B cell (primary cell): ENCODE measurements around the gene PCDHB16. TPM values are rescaled to one million over a fixed set of nuclear protein-coding genes. Genes with fewer than 3 reads are reported as not detected.
A peak's percentile ranks its signal among the peaks of the same experiment; 100 is the strongest.
"Not testable (repeated sequence)": the region's sequence is repeated elsewhere in the genome, so short reads cannot be mapped to it uniquely, and the experiment has no call there.

ENCODE experiments used
- ATAC-seq: fragments of 200-7000 bp; cut with Tn5 transposase; one replicate; pipeline ENCODE4 v1.10.0; 2021; ENCODE audit warnings: low read depth, mild to moderate bottlenecking, moderate number of reproducible peaks, moderate library complexity
- CTCF ChIA-PET: fragments of 350-600 bp; sonication (Branson Sonifier 250); formaldehyde crosslinking; loops from one replicate; lab custom pipeline; 2021; ENCODE audit warnings: antibody characterized with exemption, inconsistent platforms; lab: Charles Lee
- POLR2A ChIA-PET: fragments of 350-600 bp; sonication (Branson Sonifier 250); formaldehyde crosslinking; loops from one replicate; lab custom pipeline; 2021; ENCODE audit warnings: antibody characterized with exemption; lab: Charles Lee
- DNase-seq: peaks from one replicate; pipeline ENCODE4 v3.0.0; 2013
- H2AFZ ChIP-seq: 2 replicates; pipeline ENCODE4 v1.6.1; 2012; ENCODE audit warnings: mild to moderate bottlenecking, low read depth, low read length; ENCODE audit not compliant: insufficient read depth, poor library complexity, severe bottlenecking
- H3K27ac ChIP-seq, 2 donors: 1 replicate in 1 of 2; 2 replicates in 1 of 2; pipeline ENCODE4 v1.5.1; 2012 to 2013; ENCODE audit warnings: low read length in 2 of 2, mild to moderate bottlenecking in 2 of 2, moderate library complexity in 1 of 2
- H3K27me3 ChIP-seq, 4 experiments: fragments of 200-600 bp in 1 of 4; sonication (generic) in 1 of 4; replicated peaks in 1 of 4; 1 replicate in 2 of 4; 2 replicates in 2 of 4; pipeline versions ENCODE4 v1.6.1 to v1.7.0; 2013 to 2016; ENCODE audit warnings: low read length in 3 of 4, mild to moderate bottlenecking in 2 of 4, mixed read lengths in 1 of 4, moderate library complexity in 1 of 4; ENCODE audit not compliant: insufficient read depth in 4 of 4, control insufficient read depth in 3 of 4; ENCODE audit errors: control extremely low read depth in 1 of 4
- H3K36me3 ChIP-seq, 2 experiments: replicated peaks in 1 of 2; 1 replicate in 1 of 2; 2 replicates in 1 of 2; pipeline versions ENCODE4 v1.6.1 to v1.7.1; 2013; ENCODE audit warnings: low read length in 1 of 2; ENCODE audit not compliant: insufficient read depth in 2 of 2, control insufficient read depth in 1 of 2; ENCODE audit errors: control extremely low read depth in 1 of 2, extremely low read depth in 1 of 2
- H3K4me1 ChIP-seq, 2 donors: fragments of 200-600 bp in 1 of 2; sonication (generic) in 1 of 2; 1 replicate in 1 of 2; 2 replicates in 1 of 2; pipeline versions ENCODE4 v1.5.1 to v1.6.1; 2013 to 2017; ENCODE audit warnings: low read length in 2 of 2; ENCODE audit not compliant: control insufficient read depth in 2 of 2, insufficient read depth in 2 of 2
- H3K4me2 ChIP-seq: replicated peaks from 2 replicates; pipeline ENCODE3; 2012; ENCODE audit warnings: mild to moderate bottlenecking, low read depth, low read length; ENCODE audit not compliant: poor library complexity, severe bottlenecking
- H3K4me3 ChIP-seq, 5 experiments: fragments of 200-600 bp in 1 of 5; sonication (generic) in 1 of 5; 1 replicate in 3 of 5; 2 replicates in 2 of 5; pipeline versions ENCODE4 v1.5.1 to v1.7.0; 2011 to 2016; ENCODE audit warnings: low read length in 4 of 5, mild to moderate bottlenecking in 4 of 5, low read depth in 2 of 5, control low read depth in 1 of 5, moderate library complexity in 1 of 5; ENCODE audit not compliant: insufficient read depth in 1 of 5; ENCODE audit errors: control extremely low read depth in 1 of 5, extremely low read depth in 1 of 5
- H3K79me2 ChIP-seq: fragments of 200-600 bp; sonication (generic); one replicate; pipeline ENCODE4 v1.6.0; 2016; ENCODE audit warnings: low read length; ENCODE audit not compliant: control insufficient read depth, insufficient read depth
- H3K9ac ChIP-seq: fragments of 200-600 bp; sonication (generic); 2 replicates; pipeline ENCODE4 v1.6.1; 2017; ENCODE audit warnings: mild to moderate bottlenecking, low read length, moderate library complexity
- H3K9me3 ChIP-seq, 3 donors: one replicate each; pipeline versions ENCODE4 v1.6.1 to v1.7.1; 2013; ENCODE audit warnings: low read length in 2 of 3; ENCODE audit not compliant: control insufficient read depth in 2 of 3, insufficient read depth in 1 of 3; ENCODE audit errors: control extremely low read depth in 1 of 3
- H4K20me1 ChIP-seq: 2 replicates; pipeline ENCODE4 v1.6.0; 2012; ENCODE audit warnings: mild to moderate bottlenecking, low read length; ENCODE audit not compliant: insufficient read depth, control insufficient read depth, poor library complexity, severe bottlenecking
- H3K27ac Mint-ChIP-seq: one replicate; pipeline ENCODE4 v1.8.0; 2021; ENCODE audit warnings: mixed read lengths
- H3K27me3 Mint-ChIP-seq: one replicate; pipeline ENCODE4 v1.8.0; 2021; ENCODE audit warnings: mixed read lengths
- H3K4me1 Mint-ChIP-seq: one replicate; pipeline ENCODE4 v1.8.0; 2021; ENCODE audit warnings: mixed read lengths
- H3K4me3 Mint-ChIP-seq: one replicate; pipeline ENCODE4 v1.8.0; 2021; ENCODE audit warnings: mixed read lengths
- H3K9me3 Mint-ChIP-seq: one replicate; pipeline ENCODE4 v1.8.0; 2022; ENCODE audit warnings: mixed read lengths; ENCODE audit not compliant: insufficient read depth
- EZH2 ChIP-seq: IDR thresholded peaks from 2 replicates; pipeline ENCODE4 v1.6.1; 2012; ENCODE audit warnings: borderline replicate concordance, low read depth, mild to moderate bottlenecking, moderate library complexity, low read length; ENCODE audit not compliant: insufficient read depth, poor library complexity, severe bottlenecking
- WGBS: methylation state at CpG from one replicate; pipeline ENCODE4 v1.1.5; 2013; ENCODE audit warnings: missing lambda C conversion rate; ENCODE audit not compliant: insufficient coverage; 5-methylcytosine and 5-hydroxymethylcytosine counted together
- intact Hi-C: fragments of 100-400 bp; cut with micrococcal nuclease; formaldehyde crosslinking; loops from one replicate; pipeline ENCODE4 v1.10.0; 2022
- polyA plus RNA-seq: library from polyadenylated mRNA; depleted of rRNA; stranded (reverse); fragments of >200 nt; gene quantifications from 2 replicates; pipeline ENCODE4 v1.2.3, GENCODE V29; 2012
- total RNA-seq, 2 donors: library from RNA; stranded (reverse); fragments of 120-200 nt in 1 of 2; gene quantifications; 1 replicate in 1 of 2; 2 replicates in 1 of 2; pipeline versions ENCODE4 v1.2.3 to v1.2.4, GENCODE V29; 2013 to 2022
- TF ChIP-seq, protein P1 (sequence below): fragments of 200-600 bp; IDR thresholded peaks from one replicate; pipeline ENCODE4 v1.8.0; 2022; ENCODE audit warnings: antibody characterized with exemption, mild to moderate bottlenecking

PCDHB16 gene
- total and polyA plus RNA-seq, 2 donors (not counting 1 experiment from before 2014, with no cell fraction given), result not detected

DNA sequence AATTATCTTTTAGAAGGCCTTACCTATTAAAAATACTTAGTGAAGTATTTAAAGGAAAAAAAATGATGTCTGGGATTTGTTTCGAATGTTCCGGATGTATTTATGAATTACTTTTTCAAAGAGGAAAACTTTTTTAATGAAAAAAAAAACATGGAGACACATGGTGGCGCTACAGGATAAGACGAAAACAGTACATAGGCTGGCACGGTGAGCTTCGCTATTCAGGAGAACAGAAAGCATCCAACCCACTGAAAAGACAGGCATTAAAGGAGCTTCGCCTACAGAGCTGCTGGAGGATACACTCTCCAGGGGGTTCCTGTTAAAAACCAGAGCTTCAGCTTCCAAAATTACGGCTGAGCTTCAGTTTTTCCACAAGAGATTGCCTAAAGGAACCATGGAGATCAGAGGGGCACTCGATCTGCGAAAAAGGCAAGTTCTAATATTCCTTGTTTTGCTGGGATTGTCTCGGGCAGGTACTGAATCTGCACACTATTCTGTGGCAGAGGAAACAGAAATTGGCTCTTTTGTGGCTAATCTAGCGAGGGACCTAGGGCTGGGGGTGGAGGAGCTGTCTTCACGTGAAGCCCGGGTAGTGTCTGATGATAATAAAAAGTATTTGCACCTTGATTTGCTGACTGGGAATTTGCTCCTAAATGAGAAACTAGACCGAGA lies 41.1 kb downstream of the PCDHB16 start, which contains the start of gene PCDHB14:
TSS of gene PCDHB14 (plus strand) at position 232 of the 672 bp plus-strand sequence. CDS start at position 395, 163 bp downstream.
- H3K9me3 ChIP-seq, result peaks cover 5 to 23% (median 8%) of the 10 kb centered on the region in 3 donors
- WGBS, result 44% methylated on average over 14 of the region's 15 CpGs
- CTCF ChIA-PET, result interaction anchor here (0.7 to 2.3 kb wide), 7 partner anchors 15 to 341 kb away, joined by 3 to 9 read pairs (median 4); no protein-coding TSS in a partner anchor
- Mint-ChIP-seq H3K27ac (no peak within 1 kb of the TSS), H3K4me3 (peak within 1 kb of the TSS; percentile 56), H3K27me3 (peaks cover 43% of the 10 kb centered on the region), H3K9me3 (peaks cover 11% of the 10 kb centered on the region), H3K4me1 (peaks cover 4% of the 10 kb centered on the region)
- H3K27ac ChIP-seq, result no peak within 1 kb of the TSS
- DNase-seq (peak; percentile 20), ATAC-seq (no peak)
- H3K4me1 ChIP-seq, result peaks cover 5% of the 10 kb centered on the region in 2 donors
- no peaks in the 10 kb centered on the region for H3K79me2 ChIP-seq
- peak within 1 kb of the TSS; percentile 46 for H2AFZ ChIP-seq
- H3K27me3 ChIP-seq, result peaks cover 0 to 28% (median 19%) of the 10 kb centered on the region in 4 experiments
- H3K4me2 ChIP-seq, result peak within 1 kb of the TSS; percentile 38
- peak within 1 kb of the TSS; percentile 23 for H3K9ac ChIP-seq
- no peaks in the 10 kb centered on the region for H3K36me3 ChIP-seq
- peak within 1 kb of the TSS in 1 of 5 experiments; percentile 15 for H3K4me3 ChIP-seq
- TF ChIP-seq, protein P1, sequence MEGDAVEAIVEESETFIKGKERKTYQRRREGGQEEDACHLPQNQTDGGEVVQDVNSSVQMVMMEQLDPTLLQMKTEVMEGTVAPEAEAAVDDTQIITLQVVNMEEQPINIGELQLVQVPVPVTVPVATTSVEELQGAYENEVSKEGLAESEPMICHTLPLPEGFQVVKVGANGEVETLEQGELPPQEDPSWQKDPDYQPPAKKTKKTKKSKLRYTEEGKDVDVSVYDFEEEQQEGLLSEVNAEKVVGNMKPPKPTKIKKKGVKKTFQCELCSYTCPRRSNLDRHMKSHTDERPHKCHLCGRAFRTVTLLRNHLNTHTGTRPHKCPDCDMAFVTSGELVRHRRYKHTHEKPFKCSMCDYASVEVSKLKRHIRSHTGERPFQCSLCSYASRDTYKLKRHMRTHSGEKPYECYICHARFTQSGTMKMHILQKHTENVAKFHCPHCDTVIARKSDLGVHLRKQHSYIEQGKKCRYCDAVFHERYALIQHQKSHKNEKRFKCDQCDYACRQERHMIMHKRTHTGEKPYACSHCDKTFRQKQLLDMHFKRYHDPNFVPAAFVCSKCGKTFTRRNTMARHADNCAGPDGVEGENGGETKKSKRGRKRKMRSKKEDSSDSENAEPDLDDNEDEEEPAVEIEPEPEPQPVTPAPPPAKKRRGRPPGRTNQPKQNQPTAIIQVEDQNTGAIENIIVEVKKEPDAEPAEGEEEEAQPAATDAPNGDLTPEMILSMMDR, result peak; percentile 38
- TF ChIP-seq EZH2, result no peak
- POLR2A ChIA-PET, result no interaction called here
- intact Hi-C loops, result no loop called here
- no peaks in the 10 kb centered on the region for H4K20me1 ChIP-seq

DNA sequence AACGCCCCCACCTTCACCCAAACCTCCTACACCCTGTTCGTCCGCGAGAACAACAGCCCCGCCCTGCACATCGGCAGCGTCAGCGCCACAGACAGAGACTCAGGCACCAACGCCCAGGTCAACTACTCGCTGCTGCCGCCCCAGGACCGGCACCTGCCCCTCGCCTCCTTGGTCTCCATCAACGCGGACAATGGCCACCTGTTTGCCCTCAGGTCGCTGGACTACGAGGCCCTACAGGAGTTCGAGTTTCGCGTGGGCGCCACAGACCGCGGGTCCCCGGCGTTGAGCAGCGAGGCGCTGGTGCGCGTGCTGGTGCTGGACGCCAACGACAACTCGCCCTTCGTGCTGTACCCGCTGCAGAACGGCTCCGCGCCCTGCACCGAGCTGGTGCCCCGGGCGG lies 42.7 kb downstream of the PCDHB16 start:
- DNase-seq, H3K4me3 ChIP-seq, H3K4me1 ChIP-seq, H3K4me3 Mint-ChIP-seq, H3K4me1 Mint-ChIP-seq, H4K20me1 ChIP-seq, CTCF ChIA-PET, ATAC-seq, H3K9me3 Mint-ChIP-seq, POLR2A ChIA-PET, intact Hi-C loops, H3K36me3 ChIP-seq, H3K79me2 ChIP-seq, H2AFZ ChIP-seq, H3K9ac ChIP-seq, H3K4me2 ChIP-seq, H3K27ac Mint-ChIP-seq, H3K27ac ChIP-seq: not testable (repeated sequence)
- peaks cover 34% of the 10 kb centered on the region for H3K27me3 Mint-ChIP-seq
- Histone ChIP-seq H3K9me3 (peaks cover 5 to 19% (median 10%) of the 10 kb centered on the region in 3 donors), H3K27me3 (peaks cover 0 to 28% (median 19%) of the 10 kb centered on the region in 4 experiments)
- WGBS, result 46% methylated on average over 17 of the region's 40 CpGs

DNA sequence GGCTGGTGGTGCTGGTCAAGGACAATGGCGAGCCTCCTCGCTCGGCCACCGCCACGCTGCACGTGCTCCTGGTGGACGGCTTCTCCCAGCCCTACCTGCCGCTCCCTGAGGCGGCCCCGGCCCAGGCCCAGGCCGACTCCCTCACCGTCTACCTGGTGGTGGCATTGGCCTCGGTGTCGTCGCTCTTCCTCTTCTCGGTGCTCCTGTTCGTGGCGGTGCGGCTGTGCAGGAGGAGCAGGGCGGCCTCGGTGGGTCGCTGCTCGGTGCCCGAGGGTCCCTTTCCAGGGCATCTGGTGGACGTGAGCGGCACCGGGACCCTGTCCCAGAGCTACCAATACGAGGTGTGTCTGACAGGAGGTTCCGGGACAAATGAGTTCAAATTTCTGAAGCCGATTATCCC lies 43.2 kb downstream of the PCDHB16 start:
- H3K27ac Mint-ChIP-seq, H3K4me1 Mint-ChIP-seq, H3K27ac ChIP-seq, H3K4me1 ChIP-seq, H3K4me2 ChIP-seq, H3K4me3 ChIP-seq, CTCF ChIA-PET, H2AFZ ChIP-seq, H3K4me3 Mint-ChIP-seq, H3K9me3 Mint-ChIP-seq, H3K9ac ChIP-seq, DNase-seq, ATAC-seq, H3K36me3 ChIP-seq, H3K79me2 ChIP-seq, intact Hi-C loops, POLR2A ChIA-PET, H4K20me1 ChIP-seq: not testable (repeated sequence)
- WGBS, result 51% methylated on average over 10 of the region's 30 CpGs
- H3K9me3 ChIP-seq, result peaks cover 5 to 19% (median 10%) of the 10 kb centered on the region in 3 donors
- H3K27me3 ChIP-seq, result peaks cover 0 to 28% (median 19%) of the 10 kb centered on the region in 4 experiments
- H3K27me3 Mint-ChIP-seq, result peaks cover 30% of the 10 kb centered on the region
